H1 (cell line): ENCODE measurements around the gene GPR156. TPM values are rescaled to one million over a fixed set of nuclear protein-coding genes. Genes with fewer than 3 reads are reported as not detected.

Source experiments
- CTCF ChIA-PET: fragments of 300-600 bp; sonication (Branson Sonifier 250); formaldehyde crosslinking; loops from one replicate; lab custom pipeline; 2021; ENCODE audit not compliant: partially characterized antibody; lab: Charles Lee
- POLR2A ChIA-PET: fragments of 300-600 bp; sonication (Branson Sonifier 250); formaldehyde crosslinking; loops from one replicate; lab custom pipeline; 2021; ENCODE audit warnings: inconsistent platforms; ENCODE audit not compliant: partially characterized antibody; lab: Charles Lee
- DNase-seq, 2 experiments: peaks; one replicate each; pipeline versions ENCODE4 v3.0.0 to v3.0.0-alpha.2; 2010 to 2022; ENCODE audit warnings: low spot score in 2 of 2, low read depth in 1 of 2, mixed read lengths in 1 of 2
- FAIRE-seq: peaks from 2 replicates; lab custom pipeline; 2011; peaks lifted over from hg19 to GRCh38; lab: Jason Lieb, UNC
- H2AFZ ChIP-seq: 2 replicates; pipeline ENCODE4 v1.8.1; 2012; ENCODE audit warnings: low read length, inconsistent platforms
- H2AK5ac ChIP-seq: 2 replicates; pipeline ENCODE4 v1.6.1; 2013; ENCODE audit warnings: low read depth, low read length
- H2BK120ac ChIP-seq: replicated peaks from 2 replicates; pipeline ENCODE3; 2013; ENCODE audit warnings: low read depth, low read length, inconsistent platforms
- H2BK12ac ChIP-seq: 2 replicates; pipeline ENCODE4 v1.6.1; 2013; ENCODE audit warnings: low read depth, low read length
- H2BK15ac ChIP-seq: 2 replicates; pipeline ENCODE4 v1.6.1; 2013; ENCODE audit warnings: low read length
- H2BK20ac ChIP-seq: 2 replicates; pipeline ENCODE4 v1.6.1; 2013; ENCODE audit warnings: low read length
- H2BK5ac ChIP-seq: 2 replicates; pipeline ENCODE4 v1.6.1; 2013; ENCODE audit warnings: low read depth, low read length
- H3K14ac ChIP-seq: 2 replicates; pipeline ENCODE4 v1.6.1; 2013; ENCODE audit warnings: inconsistent platforms; ENCODE audit not compliant: insufficient read length
- H3K18ac ChIP-seq: 2 replicates; pipeline ENCODE4 v1.6.1; 2013; ENCODE audit warnings: low read length; ENCODE audit errors: extremely low read depth
- H3K23ac ChIP-seq: 2 replicates; pipeline ENCODE4 v1.6.1; 2013; ENCODE audit warnings: inconsistent platforms; ENCODE audit not compliant: insufficient read length
- H3K23me2 ChIP-seq: 2 replicates; pipeline ENCODE4 v1.6.1; 2013; ENCODE audit warnings: low read depth, low read length
- H3K27ac ChIP-seq: 2 replicates; pipeline ENCODE4 v1.6.1; 2011; ENCODE audit warnings: low read depth, low read length, inconsistent platforms
- H3K27me3 ChIP-seq, 4 experiments: replicated peaks in 1 of 4; 1 replicate in 1 of 4; 2 replicates in 3 of 4; pipeline versions ENCODE4 v1.6.1 to v1.8.1; 2011 to 2013; ENCODE audit warnings: low read length in 3 of 4, mild to moderate bottlenecking in 3 of 4, inconsistent platforms in 2 of 4, mixed read lengths in 2 of 4, moderate library complexity in 1 of 4; ENCODE audit not compliant: control insufficient read depth in 3 of 4, insufficient read depth in 3 of 4; ENCODE audit errors: extremely low read depth in 1 of 4
- H3K36me3 ChIP-seq, 4 experiments: 2 replicates each; pipeline versions ENCODE4 v1.6.1 to v1.8.1; 2011 to 2013; ENCODE audit warnings: mild to moderate bottlenecking in 4 of 4, low read length in 3 of 4, moderate library complexity in 2 of 4, control low read depth in 1 of 4, inconsistent platforms in 1 of 4; ENCODE audit not compliant: insufficient read depth in 4 of 4, control insufficient read depth in 2 of 4
- H3K4ac ChIP-seq: replicated peaks from 2 replicates; pipeline ENCODE3; 2013; ENCODE audit warnings: low read length, low read depth, mixed read lengths, inconsistent platforms; ENCODE audit not compliant: insufficient read length
- H3K4me1 ChIP-seq, 4 experiments: replicated peaks in 1 of 4; 1 replicate in 1 of 4; 2 replicates in 3 of 4; pipeline versions ENCODE4 v1.6.1 to v1.8.1; 2011 to 2013; ENCODE audit warnings: low read length in 3 of 4, inconsistent platforms in 2 of 4, mixed read lengths in 1 of 4; ENCODE audit not compliant: insufficient read depth in 4 of 4, control insufficient read depth in 3 of 4
- H3K4me2 ChIP-seq, 2 experiments: 2 replicates each; pipeline versions ENCODE4 v1.6.1 to v1.8.1; 2011 to 2013; ENCODE audit warnings: low read depth in 2 of 2, low read length in 2 of 2, control low read depth in 1 of 2, inconsistent platforms in 1 of 2, mild to moderate bottlenecking in 1 of 2; ENCODE audit not compliant: insufficient read depth in 1 of 2
- H3K4me3 ChIP-seq, 4 experiments: fragments of 200-600, 300-600 bp in 1 of 4; sonication (generic), shearing (Covaris generic), sonication (Bioruptor Twin) in 1 of 4; 2 replicates each; pipeline versions ENCODE4 v1.5.1 to v1.8.1; 2011 to 2016; ENCODE audit warnings: low read length in 4 of 4, low read depth in 3 of 4, control low read depth in 2 of 4, inconsistent platforms in 2 of 4, mild to moderate bottlenecking in 2 of 4, mixed read lengths in 1 of 4, moderate library complexity in 1 of 4; ENCODE audit not compliant: insufficient read depth in 2 of 4; ENCODE audit errors: extremely low read depth in 1 of 4
- H3K56ac ChIP-seq: replicated peaks from 2 replicates; pipeline ENCODE3; 2013; ENCODE audit warnings: low read depth, mild to moderate bottlenecking, mixed read lengths, low read length, inconsistent platforms; ENCODE audit not compliant: insufficient read length
- H3K79me1 ChIP-seq: 2 replicates; pipeline ENCODE4 v1.6.1; 2013; ENCODE audit warnings: low read depth, low read length, control low read depth
- H3K79me2 ChIP-seq, 2 experiments: 2 replicates each; pipeline versions ENCODE4 v1.6.1 to v1.8.1; 2012 to 2013; ENCODE audit warnings: low read length in 2 of 2, mild to moderate bottlenecking in 2 of 2, inconsistent platforms in 1 of 2; ENCODE audit not compliant: insufficient read depth in 2 of 2, control insufficient read depth in 1 of 2
- H3K9ac ChIP-seq, 4 experiments: replicated peaks in 1 of 4; 1 replicate in 1 of 4; 2 replicates in 3 of 4; pipeline versions ENCODE4 v1.6.1 to v1.8.1; 2011 to 2013; ENCODE audit warnings: low read depth in 3 of 4, low read length in 3 of 4, control low read depth in 2 of 4, mild to moderate bottlenecking in 2 of 4, moderate library complexity in 2 of 4, inconsistent platforms in 1 of 4; ENCODE audit errors: extremely low read depth in 1 of 4
- H3K9me3 ChIP-seq, 2 experiments: 2 replicates each; pipeline versions ENCODE4 v1.6.1 to v1.8.1; 2012 to 2013; ENCODE audit warnings: mild to moderate bottlenecking in 2 of 2, moderate library complexity in 2 of 2, control low read depth in 1 of 2, inconsistent platforms in 1 of 2, low read depth in 1 of 2, low read length in 1 of 2, mixed read lengths in 1 of 2; ENCODE audit not compliant: insufficient read depth in 2 of 2
- H4K20me1 ChIP-seq, 2 experiments: replicated peaks in 1 of 2; 2 replicates each; pipeline versions ENCODE3 to v1.8.1; 2011 to 2013; ENCODE audit warnings: inconsistent platforms in 2 of 2, low read length in 2 of 2, mild to moderate bottlenecking in 1 of 2; ENCODE audit not compliant: insufficient read depth in 2 of 2, control insufficient read depth in 1 of 2
- H4K5ac ChIP-seq: 2 replicates; pipeline ENCODE4 v1.6.1; 2013; ENCODE audit warnings: low read length, low read depth, mixed read lengths, inconsistent platforms; ENCODE audit not compliant: insufficient read length
- H4K8ac ChIP-seq: 2 replicates; pipeline ENCODE4 v1.8.0; 2013; ENCODE audit warnings: mild to moderate bottlenecking, moderate library complexity, low read length, inconsistent platforms; ENCODE audit not compliant: insufficient read depth; ENCODE audit errors: extremely low read depth
- H4K91ac ChIP-seq: replicated peaks from 2 replicates; pipeline ENCODE3; 2013; ENCODE audit warnings: low read length, mixed read lengths, inconsistent platforms; ENCODE audit not compliant: insufficient read length
- ATF3 ChIP-seq: IDR thresholded peaks from 2 replicates; pipeline ENCODE4 v1.6.1; 2011; ENCODE audit warnings: low read depth, mild to moderate bottlenecking, low read length; ENCODE audit not compliant: insufficient read depth
- WGBS, 2 experiments: shearing (Covaris generic) in 1 of 2; methylation state at CpG; one replicate each; pipeline versions ENCODE4 v1.1.6 to v1.1.7; 2013 to 2015; ENCODE audit warnings: low lambda C conversion rate in 2 of 2, mixed read lengths in 2 of 2, inconsistent platforms in 1 of 2, low coverage in 1 of 2, missing lambda C conversion rate in 1 of 2; ENCODE audit not compliant: insufficient replicate concordance in 2 of 2, insufficient coverage in 1 of 2, insufficient read length in 1 of 2; ENCODE audit errors: extremely low coverage in 1 of 2, missing lambda C conversion rate in 1 of 2; 5-methylcytosine and 5-hydroxymethylcytosine counted together
- polyA plus RNA-seq, 7 experiments: library from polyadenylated mRNA; depleted of rRNA in 3 of 7; stranded (reverse) in 5 of 7; unstranded in 2 of 7; fragments of >200 nt in 5 of 7; fragments of 200-250 nt in 2 of 7; gene quantifications; 1 replicate in 5 of 7; 2 replicates in 1 of 7; 4 replicates in 1 of 7; pipeline versions ENCODE4 v1.2.1 to v1.2.3, GENCODE V29; 2011 to 2013; ENCODE audit warnings: missing spikeins in 2 of 7, mixed read lengths in 2 of 7
- total RNA-seq: library from RNA; stranded (reverse); fragmentation: NEBNext Ultra II Directional; extraction: Animal tissue kit (Norgen Biotek cat#: 25700); gene quantifications from 2 replicates; pipeline ENCODE4 v1.2.1, GENCODE V29; 2021

The GPR156 gene
- total and polyA plus RNA-seq, 2 of the 8 experiments (the other 6 are each of a cell fraction or from before 2014, with no cell fraction given), result 1.6 to 1.8 TPM

- Histone ChIP-seq H4K5ac (no peak overlapping the region), H2AFZ (no peak overlapping the region), H2AK5ac (no peak overlapping the region), H3K4ac (no peak overlapping the region), H3K4me2 (no peak overlapping the region), H2BK120ac (no peak overlapping the region), H3K23ac (no peak overlapping the region), H3K4me3 (no peak overlapping the region), H2BK20ac (no peak overlapping the region), H3K36me3 (no peaks in the 10 kb centered on the region), H3K4me1 (no peaks in the 10 kb centered on the region), H3K27me3 (no peaks in the 10 kb centered on the region), H2BK5ac (no peak overlapping the region), H3K23me2 (no peaks in the 10 kb centered on the region), H4K20me1 (no peaks in the 10 kb centered on the region), H3K14ac (no peak overlapping the region), H2BK15ac (no peak overlapping the region), H3K56ac (no peak overlapping the region), H4K8ac (no peak overlapping the region), H3K18ac (no peak overlapping the region), H3K79me1 (no peaks in the 10 kb centered on the region), H3K9ac (no peak overlapping the region), H4K91ac (no peak overlapping the region), H3K27ac (no peak overlapping the region), H2BK12ac (no peak overlapping the region), H3K9me3 (no peaks in the 10 kb centered on the region), H3K79me2 (no peaks in the 10 kb centered on the region)
- ChIA-PET POLR2A (no interaction called here), CTCF (interaction anchor here (0.7 to 1.1 kb wide), 2 partner anchors 23 to 55 kb away, joined by 3 read pairs; no protein-coding TSS in a partner anchor)
- FAIRE-seq (no peak), DNase-seq (no peak)
- WGBS, 2 experiments, result 88% methylated on average over 2 of the region's 2 CpGs; no CpG with 5 or more reads in 1 of the 2 experiments
- no peak for TF ChIP-seq ATF3
Observed at GRCh38 chr3:120202363-120202762, 82.7 kb downstream of the GPR156 start.
